MG63 (cell line): Measurements from ENCODE around the gene HSBP1L1. TPM values are rescaled to one million over a fixed set of nuclear protein-coding genes. Genes with fewer than 3 reads are reported as not detected.

ENCODE experiments used
- DNase-seq: peaks from one replicate; pipeline ENCODE4 v3.0.0-alpha.2; 2020
- H3K27me3 ChIP-seq: fragments of 250-450 bp; sonication (Bioruptor Pico); 2 replicates; pipeline ENCODE4 v1.5.1; 2020; ENCODE audit warnings: mild to moderate bottlenecking, moderate library complexity
- H3K36me3 ChIP-seq: fragments of 250-450 bp; sonication (Bioruptor Pico); 2 replicates; pipeline ENCODE4 v1.5.1; 2020; ENCODE audit warnings: mild to moderate bottlenecking, moderate library complexity
- H3K4me3 ChIP-seq: fragments of 250-450 bp; sonication (Bioruptor Pico); 2 replicates; pipeline ENCODE4 v1.5.1; 2020; ENCODE audit warnings: mild to moderate bottlenecking, moderate library complexity
- H3K9me3 ChIP-seq: fragments of 250-450 bp; sonication (Bioruptor Pico); 2 replicates; pipeline ENCODE4 v1.5.1; 2020; ENCODE audit warnings: mild to moderate bottlenecking, moderate library complexity
- total RNA-seq: library from RNA; depleted of rRNA; stranded (reverse); fragments of >200 nt; shearing (Covaris generic); gene quantifications from 2 replicates; pipeline ENCODE4 v1.2.3, GENCODE V29; 2014; ENCODE audit warnings: low replicate concordance

HSBP1L1 gene
- total RNA-seq, 1 experiment from 2014 or later = not detected

DNA sequence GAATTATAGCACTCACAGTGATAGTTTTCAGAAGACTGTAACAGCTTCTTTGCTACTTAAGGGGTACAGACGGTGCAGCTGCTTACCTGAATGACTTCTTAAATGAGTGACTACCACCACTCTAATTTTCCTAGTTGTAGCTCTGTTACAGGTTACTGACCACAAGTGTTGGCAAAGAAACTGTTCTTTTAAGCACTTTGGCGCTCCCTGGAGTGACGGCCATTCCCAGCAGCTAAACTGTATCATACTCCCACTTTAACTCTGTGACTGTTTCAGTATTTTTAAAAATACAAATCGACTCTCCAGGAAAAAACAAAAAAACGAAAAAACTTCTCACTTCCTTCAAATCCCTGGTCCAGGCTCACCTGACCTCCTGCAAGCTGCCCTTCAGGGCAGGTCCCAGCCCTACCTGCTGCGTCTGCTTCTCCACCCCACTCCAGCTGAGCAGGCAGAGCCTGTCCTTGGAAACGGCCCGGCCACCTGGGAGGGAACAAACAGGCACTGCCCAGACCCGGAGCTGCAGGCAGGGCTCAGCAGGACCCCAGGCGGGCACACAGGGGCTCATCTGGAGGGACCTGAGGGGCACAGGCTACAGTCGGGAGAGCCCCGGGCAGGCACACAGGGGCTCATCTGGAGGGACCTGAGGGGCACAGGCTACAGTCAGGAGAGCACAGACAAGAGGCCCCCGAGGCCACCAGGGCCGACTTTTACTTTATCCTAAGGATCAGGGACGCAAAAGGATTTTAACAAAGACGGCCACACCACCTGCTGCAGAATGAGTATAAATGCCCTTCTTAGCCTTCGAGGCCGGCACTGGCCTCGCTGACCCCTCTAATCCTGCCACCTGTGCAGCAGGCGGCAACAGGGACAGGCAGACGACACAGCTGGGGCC, 37.5 kb upstream of the HSBP1L1 start:
- no peak overlapping the region for H3K4me3 ChIP-seq
- H3K9me3 ChIP-seq = peaks cover 21% of the 10 kb centered on the region
- H3K27me3 ChIP-seq = no peaks in the 10 kb centered on the region
- H3K36me3 ChIP-seq = peaks cover 31% of the 10 kb centered on the region
- DNase-seq = no peak

DNA sequence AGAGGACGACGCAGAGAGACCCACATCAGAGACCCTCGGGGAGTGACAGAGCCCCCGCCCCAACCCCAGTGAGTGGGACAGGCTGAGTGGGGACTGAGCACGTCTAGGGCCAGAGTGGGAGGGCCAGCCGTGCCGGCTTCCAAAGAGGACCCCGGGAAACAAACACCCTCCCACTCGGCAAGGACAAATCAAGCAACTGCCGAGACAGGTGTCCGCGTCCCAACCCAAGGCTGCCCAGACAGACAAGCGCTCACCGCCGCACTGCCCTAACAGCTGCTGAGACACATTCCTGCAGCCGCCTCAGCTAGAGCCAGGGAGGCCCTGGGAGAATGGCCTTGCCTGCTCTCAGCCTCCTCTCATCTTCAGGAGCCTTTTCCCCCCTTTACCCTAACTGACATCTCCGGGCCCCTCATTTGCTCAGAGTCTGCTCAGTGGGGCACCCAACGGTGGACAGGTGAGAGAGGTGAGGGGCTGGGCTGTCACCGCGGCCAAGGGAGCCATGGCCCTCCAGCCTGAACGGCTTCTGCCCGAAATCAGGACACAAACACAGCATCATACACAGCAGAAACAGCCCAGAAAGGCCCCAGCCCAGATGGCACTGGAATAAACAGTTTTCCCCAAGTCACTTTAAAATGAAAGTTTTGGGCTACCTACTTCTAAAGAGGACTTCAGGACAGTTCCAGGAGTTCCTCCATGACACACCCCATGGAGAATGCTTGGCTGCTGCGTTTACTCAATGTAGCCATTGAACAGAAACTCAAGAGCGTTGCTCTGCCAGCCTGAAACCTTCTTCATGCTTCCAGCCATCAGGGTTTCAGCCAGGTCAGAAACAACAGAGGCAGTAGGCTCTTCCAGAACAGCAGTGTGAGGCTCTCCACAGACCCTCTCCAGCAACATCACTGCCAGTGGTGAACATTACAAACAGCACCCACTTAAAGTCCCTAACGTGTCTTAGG, 36.6 kb upstream of the HSBP1L1 start:
- Histone ChIP-seq H3K9me3 (peaks cover 29% of the 10 kb centered on the region), H3K4me3 (no peak overlapping the region), H3K27me3 (no peaks in the 10 kb centered on the region), H3K36me3 (peaks cover 36% of the 10 kb centered on the region)
- DNase-seq = no peak

DNA sequence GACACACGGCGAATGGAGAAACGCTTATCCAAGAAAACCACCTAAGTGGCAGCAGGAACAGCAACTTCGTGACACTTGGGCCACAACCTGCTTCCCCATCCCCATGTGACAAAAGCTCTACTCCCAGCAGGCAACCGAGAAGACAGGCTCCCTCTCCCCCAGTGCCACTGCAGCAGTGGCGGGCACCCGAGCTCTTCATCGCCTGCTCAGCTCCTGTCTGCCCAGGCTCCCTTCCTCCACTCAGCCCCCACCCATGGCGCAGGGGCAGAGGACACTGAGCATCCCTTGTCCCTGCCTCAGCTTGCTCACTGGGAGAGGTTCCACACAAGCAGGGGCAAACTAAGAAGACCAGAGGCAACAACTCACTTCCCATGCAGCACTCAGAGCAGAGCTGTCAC, 35.9 kb upstream of the HSBP1L1 start:
- DNase-seq = no peak
- H3K36me3 ChIP-seq = peaks cover 42% of the 10 kb centered on the region
- H3K4me3 ChIP-seq = no peak overlapping the region
- H3K27me3 ChIP-seq = no peaks in the 10 kb centered on the region
- peaks cover 35% of the 10 kb centered on the region for H3K9me3 ChIP-seq

DNA sequence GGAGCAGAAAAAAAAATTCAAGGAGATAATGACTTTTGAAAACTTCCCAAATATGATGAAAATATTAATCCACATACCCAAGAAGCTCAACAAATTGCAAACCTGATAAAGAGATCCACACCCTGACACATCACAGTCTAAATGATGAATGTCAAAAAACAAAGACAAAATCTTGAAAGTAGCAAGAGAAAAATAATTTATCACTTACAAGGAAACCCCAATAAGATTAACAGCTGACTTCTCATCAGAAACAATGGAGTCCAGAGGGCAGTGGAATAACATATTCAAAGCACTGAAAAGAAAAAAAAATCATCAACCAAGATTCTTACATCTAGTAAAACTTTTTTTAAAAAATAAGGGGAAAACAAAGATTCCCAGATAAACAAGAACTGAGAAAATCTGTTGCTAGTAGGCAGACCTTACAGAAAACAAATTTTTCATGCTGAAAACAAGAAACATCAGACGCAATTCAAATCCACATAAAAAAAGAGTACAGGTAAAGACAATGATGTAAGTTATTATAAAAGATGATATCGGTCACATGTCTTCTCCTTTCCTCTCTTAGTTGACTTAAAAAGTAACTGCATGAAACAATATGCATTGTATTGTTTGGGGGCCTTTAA, 34.3 kb upstream of the HSBP1L1 start:
- Histone ChIP-seq H3K9me3 (peaks cover 38% of the 10 kb centered on the region), H3K4me3 (no peak overlapping the region), H3K36me3 (peaks cover 45% of the 10 kb centered on the region), H3K27me3 (no peaks in the 10 kb centered on the region)
- DNase-seq = no peak

DNA sequence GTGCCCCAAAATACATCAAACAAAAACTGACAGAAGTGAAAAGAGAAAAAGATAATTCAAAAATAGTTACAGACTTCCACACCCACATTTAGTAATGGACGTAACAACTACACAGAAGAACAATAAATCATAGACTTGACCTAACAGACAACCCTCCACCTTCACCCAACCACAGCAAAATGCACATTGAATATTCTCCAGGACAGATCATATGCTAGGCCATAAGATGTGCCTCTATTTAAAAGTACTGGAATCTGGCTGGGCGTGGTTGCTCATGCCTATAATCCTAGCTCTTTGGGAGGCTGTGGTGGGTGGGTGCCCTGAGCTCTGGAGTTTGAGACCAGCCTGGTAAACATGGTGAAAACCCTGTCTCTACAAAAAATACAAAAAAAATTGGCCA, 33.0 kb upstream of the HSBP1L1 start:
- no peak for DNase-seq
- Histone ChIP-seq H3K4me3 (no peak overlapping the region), H3K27me3 (no peaks in the 10 kb centered on the region), H3K36me3 (peaks cover 56% of the 10 kb centered on the region), H3K9me3 (peaks cover 38% of the 10 kb centered on the region)

DNA sequence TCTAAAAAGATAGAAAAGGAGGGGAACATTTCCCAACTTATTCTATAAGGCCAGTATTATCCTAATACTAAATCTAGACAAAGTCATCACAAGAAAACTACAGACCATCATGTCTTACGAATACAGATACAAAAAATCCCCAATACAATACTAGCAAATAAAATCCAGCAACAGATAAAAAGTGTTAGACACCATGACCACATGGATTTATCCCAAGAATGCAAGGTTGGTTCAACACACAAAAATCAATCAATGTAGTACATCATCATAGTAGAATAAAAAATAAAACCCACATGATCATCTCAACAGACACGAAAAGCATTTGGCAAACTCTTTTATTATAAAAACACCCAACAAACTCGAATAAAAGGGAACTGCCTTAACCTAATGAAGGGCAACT, 31.5 kb upstream of the HSBP1L1 start:
- H3K9me3 ChIP-seq = peaks cover 38% of the 10 kb centered on the region
- no peaks in the 10 kb centered on the region for H3K27me3 ChIP-seq
- peaks cover 57% of the 10 kb centered on the region for H3K36me3 ChIP-seq
- no peak overlapping the region for H3K4me3 ChIP-seq
- DNase-seq = no peak

DNA sequence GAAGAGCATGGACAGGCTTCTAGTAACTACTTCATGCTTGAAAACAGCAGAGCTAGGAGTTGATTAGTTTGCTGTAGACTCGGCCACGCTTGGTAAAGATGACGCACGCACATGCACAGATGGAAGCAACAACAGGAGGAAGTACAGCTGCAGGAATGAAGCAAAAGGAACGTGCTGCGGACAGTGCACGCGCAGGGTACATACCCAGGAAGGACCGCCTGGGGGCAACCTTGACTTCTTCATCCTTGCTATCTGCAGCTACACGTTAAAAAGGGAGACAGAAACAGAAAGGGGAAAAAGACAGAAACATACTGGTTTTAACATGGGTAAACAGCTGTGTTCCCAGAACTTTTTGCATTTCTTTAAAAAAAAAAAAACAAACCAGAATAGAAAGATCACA, 30.7 kb upstream of the HSBP1L1 start:
- no peak for DNase-seq
- H3K36me3 ChIP-seq = peaks cover 52% of the 10 kb centered on the region

DNA sequence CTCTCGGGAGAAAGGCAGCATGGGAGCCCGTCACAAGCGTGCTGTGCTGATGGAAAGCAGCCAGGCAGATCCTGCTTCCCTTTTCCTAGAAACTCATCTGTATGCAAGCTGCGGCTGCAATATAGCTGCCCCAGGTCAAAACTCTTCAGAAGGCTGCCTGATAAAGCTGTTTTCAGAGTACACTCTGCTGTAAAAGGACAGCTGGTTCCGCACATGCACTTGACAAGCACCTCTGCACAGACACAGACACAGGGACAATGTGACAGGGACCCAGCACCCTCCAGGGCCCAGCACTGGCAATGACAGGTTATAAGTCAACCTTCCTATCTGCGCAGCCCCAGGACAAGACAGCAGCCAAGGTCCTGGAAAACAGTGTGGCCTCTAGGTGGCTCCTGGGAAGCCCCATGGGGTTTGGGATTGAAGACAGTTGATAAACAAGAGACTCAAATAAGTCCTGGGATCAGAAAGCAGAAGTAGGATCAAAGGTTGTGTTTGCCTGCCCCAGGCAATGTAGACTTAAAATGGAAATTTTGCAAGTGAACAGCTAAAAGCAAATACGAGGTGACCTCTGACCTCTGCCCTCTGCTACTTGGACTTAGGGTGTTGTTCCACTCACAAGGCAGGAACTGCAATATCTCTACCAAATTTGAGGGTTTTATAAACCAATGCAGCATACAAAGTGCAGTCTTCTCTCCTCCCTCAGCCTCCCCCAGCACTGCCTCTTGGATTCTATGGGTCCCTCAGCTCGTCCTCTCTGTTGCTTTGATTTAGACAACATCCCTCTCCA, 29.9 kb upstream of the HSBP1L1 start:
- no peak for DNase-seq
- H3K27me3 ChIP-seq = no peaks in the 10 kb centered on the region
- H3K4me3 ChIP-seq = no peak overlapping the region
- peaks cover 49% of the 10 kb centered on the region for H3K36me3 ChIP-seq
- peaks cover 35% of the 10 kb centered on the region for H3K9me3 ChIP-seq

More for the DNA sequence above, 30.7 kb upstream of the HSBP1L1 start:
- Histone ChIP-seq H3K4me3 (no peak overlapping the region), H3K9me3 (peaks cover 38% of the 10 kb centered on the region), H3K27me3 (no peaks in the 10 kb centered on the region)

DNA sequence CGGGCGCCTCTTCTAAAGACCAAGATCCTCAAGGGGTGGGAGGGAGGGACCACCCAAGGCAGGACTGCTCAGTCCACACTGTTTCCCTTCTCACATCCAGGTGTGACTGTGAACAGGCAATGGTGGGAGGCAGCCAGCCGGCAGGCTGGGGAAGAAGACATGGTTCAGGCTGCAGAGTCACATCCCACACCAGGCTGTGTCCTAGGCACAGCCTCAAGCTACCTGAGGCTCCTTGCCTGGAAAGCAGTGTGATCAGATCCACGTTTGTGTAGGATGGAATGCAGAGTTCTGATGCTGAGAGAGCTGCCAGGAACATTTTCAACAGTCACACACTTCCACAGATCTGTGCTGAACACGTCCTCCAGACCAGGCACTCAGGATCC, 29.4 kb upstream of the HSBP1L1 start:
- Histone ChIP-seq H3K9me3 (peaks cover 29% of the 10 kb centered on the region), H3K36me3 (peaks cover 48% of the 10 kb centered on the region), H3K27me3 (no peaks in the 10 kb centered on the region), H3K4me3 (no peak overlapping the region)
- no peak for DNase-seq

DNA sequence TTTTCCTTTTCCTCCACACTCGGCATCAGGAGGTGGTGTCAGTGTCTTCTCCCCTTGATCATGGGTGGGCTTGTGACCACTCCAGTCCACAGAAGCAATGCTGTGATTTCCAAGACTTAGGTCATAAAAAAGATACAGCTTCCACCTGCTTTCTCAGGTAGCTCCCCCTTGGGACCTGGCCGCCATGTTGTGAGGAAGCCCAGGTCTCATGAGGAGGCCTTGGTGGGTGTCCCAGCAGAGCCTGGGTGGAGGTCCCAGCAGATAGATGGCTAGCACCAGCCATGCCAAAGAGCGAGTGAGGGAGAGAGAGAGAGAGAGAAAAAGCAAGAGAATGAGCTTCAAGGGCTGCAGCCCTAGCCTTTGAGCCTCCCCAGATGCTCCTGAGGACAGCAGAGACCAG, 28.9 kb upstream of the HSBP1L1 start:
- no peaks in the 10 kb centered on the region for H3K27me3 ChIP-seq
- no peak overlapping the region for H3K4me3 ChIP-seq
- H3K9me3 ChIP-seq = peaks cover 25% of the 10 kb centered on the region
- H3K36me3 ChIP-seq = peaks cover 44% of the 10 kb centered on the region
- DNase-seq = no peak

DNA sequence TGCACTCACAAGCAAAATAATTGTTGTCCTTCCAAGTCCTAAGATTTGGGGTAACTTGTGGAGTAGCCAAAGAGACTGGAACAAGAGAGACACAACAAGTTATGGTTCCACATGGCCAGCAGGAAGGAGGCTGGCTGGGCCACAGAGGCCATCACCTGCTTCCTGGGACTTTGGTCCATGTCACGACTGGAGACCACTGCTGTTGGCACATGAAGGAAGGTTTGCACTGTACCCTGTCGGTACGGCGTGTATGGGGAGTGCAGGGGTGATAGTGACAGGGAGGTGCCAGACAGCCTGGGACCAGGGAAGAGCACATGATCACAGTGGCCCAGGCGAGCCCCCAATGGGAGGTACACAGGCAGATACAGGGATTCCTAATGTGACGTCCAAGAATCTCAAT, 28.5 kb upstream of the HSBP1L1 start:
- Histone ChIP-seq H3K4me3 (no peak overlapping the region), H3K9me3 (peaks cover 21% of the 10 kb centered on the region), H3K36me3 (peaks cover 42% of the 10 kb centered on the region), H3K27me3 (no peaks in the 10 kb centered on the region)
- DNase-seq = no peak

DNA sequence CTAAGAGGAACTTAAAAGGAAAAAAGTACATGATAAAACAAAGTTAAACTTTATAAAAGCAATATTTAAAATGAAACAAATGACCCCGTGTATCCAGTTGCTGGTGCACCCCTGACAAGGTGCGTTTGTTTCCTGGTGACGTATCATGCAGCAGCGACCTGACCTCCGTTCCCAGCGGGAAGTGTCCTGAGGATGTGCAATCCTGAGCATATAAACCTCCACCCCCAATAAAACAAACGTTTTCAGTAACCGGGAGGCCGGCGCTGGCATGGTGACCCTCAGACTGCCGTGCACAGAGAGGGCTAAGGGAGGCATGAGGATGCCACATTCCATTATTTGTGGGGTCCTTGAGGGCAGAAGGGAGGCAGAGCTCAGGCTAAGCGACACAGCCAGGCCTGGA, 27.8 kb upstream of the HSBP1L1 start:
- Histone ChIP-seq H3K9me3 (peaks cover 17% of the 10 kb centered on the region), H3K36me3 (peaks cover 42% of the 10 kb centered on the region), H3K4me3 (no peak overlapping the region), H3K27me3 (no peaks in the 10 kb centered on the region)
- DNase-seq = no peak

DNA sequence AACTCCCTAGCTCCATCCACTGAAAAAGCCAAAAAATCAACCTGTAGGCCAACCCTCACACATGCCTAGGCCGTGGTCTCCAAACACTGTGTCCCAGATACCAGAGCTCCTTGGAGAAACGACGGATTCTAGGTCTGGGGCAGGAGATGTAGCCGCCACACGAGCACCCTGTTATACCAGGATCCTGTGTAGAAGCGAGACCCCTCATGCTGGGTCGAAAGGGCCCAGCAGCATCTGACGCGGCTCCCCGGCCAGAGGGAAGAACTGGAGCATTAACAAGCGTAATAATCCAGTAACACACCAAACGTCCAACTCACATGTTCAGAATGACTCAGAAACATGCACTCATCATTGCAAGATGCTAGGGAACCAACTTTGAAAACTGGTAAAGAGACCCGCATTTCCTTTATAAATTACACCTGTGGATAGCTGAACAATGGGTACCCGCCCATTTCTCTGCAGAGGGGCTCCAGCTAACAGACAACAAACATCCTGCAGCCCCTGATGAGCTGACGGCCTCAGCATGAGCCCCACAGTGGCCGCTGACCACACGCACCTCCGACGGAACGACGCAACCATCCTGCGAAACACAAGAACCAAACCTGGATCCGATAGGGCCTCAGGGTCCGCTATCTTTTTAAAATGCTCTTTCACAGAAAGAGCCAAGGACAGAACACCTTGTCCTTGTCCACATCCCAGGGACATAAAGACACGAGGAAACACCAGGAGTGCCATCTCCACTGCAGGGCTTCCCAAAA, 27.2 kb upstream of the HSBP1L1 start:
- H3K36me3 ChIP-seq = peaks cover 48% of the 10 kb centered on the region
- H3K27me3 ChIP-seq = no peaks in the 10 kb centered on the region
- no peak overlapping the region for H3K4me3 ChIP-seq
- no peak for DNase-seq
- peaks cover 14% of the 10 kb centered on the region for H3K9me3 ChIP-seq

DNA sequence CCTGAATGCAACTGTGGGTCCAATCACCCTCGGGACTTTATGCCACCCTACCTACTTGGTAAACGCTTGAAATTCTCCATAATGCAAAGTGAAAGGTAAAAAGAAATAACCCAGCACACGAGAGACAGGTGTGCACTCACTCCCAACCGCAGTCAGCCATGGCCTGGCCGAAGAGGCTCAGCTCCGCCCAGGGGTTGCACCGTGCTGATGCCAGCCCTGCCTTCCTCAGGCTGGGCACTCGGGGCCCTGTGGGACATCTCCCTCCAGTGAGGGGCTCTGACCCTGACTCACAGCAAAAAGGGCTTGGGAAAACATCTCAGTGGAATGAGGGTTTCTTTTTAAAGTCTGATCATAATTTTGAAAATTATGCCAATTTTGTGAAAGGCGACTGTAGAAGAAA, 26.2 kb upstream of the HSBP1L1 start:
- H3K9me3 ChIP-seq = peaks cover 6% of the 10 kb centered on the region
- DNase-seq = no peak
- no peak overlapping the region for H3K4me3 ChIP-seq
- H3K36me3 ChIP-seq = peaks cover 47% of the 10 kb centered on the region
- H3K27me3 ChIP-seq = no peaks in the 10 kb centered on the region

DNA sequence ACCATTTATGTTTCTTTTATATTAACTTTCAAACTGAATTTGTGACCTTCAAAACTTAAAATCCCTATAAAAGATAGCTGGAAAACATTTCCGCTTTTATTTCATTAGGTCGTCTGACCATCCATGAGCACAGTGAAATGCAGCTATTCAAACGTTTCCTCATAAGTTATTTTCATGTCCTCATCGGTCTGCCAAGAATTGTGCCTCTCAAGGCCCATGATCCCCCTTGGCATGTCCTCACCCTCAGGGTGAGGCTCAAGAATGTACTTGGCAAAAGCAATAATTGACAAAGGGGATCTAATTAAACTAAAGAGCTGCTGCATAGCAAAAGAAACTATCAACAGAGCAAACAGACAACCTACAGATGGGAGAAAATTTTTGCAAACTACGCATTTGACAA, 25.3 kb upstream of the HSBP1L1 start:
- Histone ChIP-seq H3K27me3 (no peaks in the 10 kb centered on the region), H3K9me3 (no peaks in the 10 kb centered on the region), H3K36me3 (peaks cover 43% of the 10 kb centered on the region), H3K4me3 (no peak overlapping the region)
- no peak for DNase-seq
